NB4 (cell line): ENCODE data around the gene LTBP1.

Experiments
- DNase-seq: peaks from one replicate; pipeline ENCODE4 v3.0.0; 2010; ENCODE audit warnings: low read depth
- H3K4me3 ChIP-seq: one replicate; pipeline ENCODE4 v1.5.1; 2011; ENCODE audit warnings: mild to moderate bottlenecking, low read depth, low read length, moderate library complexity
- CTCF ChIP-seq: IDR thresholded peaks from one replicate; pipeline ENCODE4 v1.5.1; 2012; ENCODE audit warnings: low read depth, low read length
- MAX ChIP-seq: IDR thresholded peaks from 2 replicates; pipeline ENCODE4 v1.6.1; 2011; ENCODE audit warnings: low read depth, low read length
- MYC ChIP-seq: IDR thresholded peaks from 2 replicates; pipeline ENCODE4 v1.6.1; 2011; ENCODE audit warnings: low read depth, low read length
- POLR2A ChIP-seq: IDR thresholded peaks from 2 replicates; pipeline ENCODE4 v1.6.1; 2011; ENCODE audit warnings: mild to moderate bottlenecking; ENCODE audit not compliant: insufficient read length; ENCODE audit errors: extremely low read depth

The LTBP1 gene

GRCh38 chr2:33313039-33313438 is 366.3 kb downstream of the LTBP1 start:
- no peak for DNase-seq
- no peak overlapping the region for H3K4me3 ChIP-seq
- no peak for TF ChIP-seq MAX
- no peak for TF ChIP-seq CTCF
- no peak for TF ChIP-seq POLR2A
- no peak for TF ChIP-seq MYC

GRCh38 chr2:33314541-33314940 is 367.8 kb downstream of the LTBP1 start:
- no peak for TF ChIP-seq MYC
- no peak for TF ChIP-seq CTCF
- TF ChIP-seq POLR2A, result no peak
- no peak for TF ChIP-seq MAX
- no peak for DNase-seq
- no peak overlapping the region for H3K4me3 ChIP-seq

- no peak for TF ChIP-seq POLR2A
- TF ChIP-seq CTCF, result no peak
- TF ChIP-seq MAX, result no peak
Measured at GRCh38 chr2:33316328-33316727, 369.6 kb downstream of the LTBP1 start.

GRCh38 chr2:33317369-33318007 is 370.7 kb downstream of the LTBP1 start:
- H3K4me3 ChIP-seq, result no peak overlapping the region
- no peak for TF ChIP-seq POLR2A
- TF ChIP-seq CTCF, result no peak
- TF ChIP-seq MYC, result no peak
- no peak for TF ChIP-seq MAX
- no peak for DNase-seq

More at GRCh38 chr2:33316328-33316727, 369.6 kb downstream of the LTBP1 start:
- no peak overlapping the region for H3K4me3 ChIP-seq
- no peak for DNase-seq

GRCh38 chr2:33318456-33318855 is 371.7 kb downstream of the LTBP1 start:
- no peak overlapping the region for H3K4me3 ChIP-seq
- DNase-seq, result no peak
- TF ChIP-seq CTCF, result no peak
- no peak for TF ChIP-seq MAX
- no peak for TF ChIP-seq POLR2A
- TF ChIP-seq MYC, result no peak
